Effector memory CD8-positive, alpha-beta T cell (primary cell): ENCODE data around the gene TRIM7.
"Not testable (repeated sequence)": the region's sequence is repeated elsewhere in the genome, so short reads cannot be mapped to it uniquely, and the experiment has no call there.

Experiments
- ATAC-seq: fragments of 150-1000 bp; cut with Tn5 transposase; replicated peaks from 2 replicates; pipeline ENCODE4 v1.10.0; 2021; ENCODE audit warnings: mild to moderate bottlenecking, moderate library complexity
- DNase-seq, 3 experiments: peaks; one replicate each; pipeline ENCODE4 v3.0.0; 2021
- H3K27ac Mint-ChIP-seq, 2 donors: one replicate each; pipeline ENCODE4 v1.8.0; 2022; ENCODE audit warnings: mild to moderate bottlenecking in 2 of 2, mixed read lengths in 2 of 2, moderate library complexity in 2 of 2
- H3K27me3 Mint-ChIP-seq, 2 donors: one replicate each; pipeline ENCODE4 v1.8.0; 2022; ENCODE audit warnings: mixed read lengths in 2 of 2
- H3K36me3 Mint-ChIP-seq: one replicate; pipeline ENCODE4 v1.8.0; 2022; ENCODE audit warnings: mild to moderate bottlenecking, moderate library complexity, mixed read lengths; ENCODE audit not compliant: insufficient read depth
- H3K4me1 Mint-ChIP-seq, 2 donors: one replicate each; pipeline ENCODE4 v1.8.0; 2022; ENCODE audit warnings: low read depth in 2 of 2, mixed read lengths in 2 of 2
- H3K4me3 Mint-ChIP-seq, 2 donors: one replicate each; pipeline ENCODE4 v1.8.0; 2022; ENCODE audit warnings: mild to moderate bottlenecking in 2 of 2, mixed read lengths in 2 of 2, moderate library complexity in 2 of 2
- H3K9me3 Mint-ChIP-seq, 2 donors: one replicate each; pipeline ENCODE4 v1.8.0; 2022; ENCODE audit warnings: mixed read lengths in 2 of 2

TRIM7 gene

DNA sequence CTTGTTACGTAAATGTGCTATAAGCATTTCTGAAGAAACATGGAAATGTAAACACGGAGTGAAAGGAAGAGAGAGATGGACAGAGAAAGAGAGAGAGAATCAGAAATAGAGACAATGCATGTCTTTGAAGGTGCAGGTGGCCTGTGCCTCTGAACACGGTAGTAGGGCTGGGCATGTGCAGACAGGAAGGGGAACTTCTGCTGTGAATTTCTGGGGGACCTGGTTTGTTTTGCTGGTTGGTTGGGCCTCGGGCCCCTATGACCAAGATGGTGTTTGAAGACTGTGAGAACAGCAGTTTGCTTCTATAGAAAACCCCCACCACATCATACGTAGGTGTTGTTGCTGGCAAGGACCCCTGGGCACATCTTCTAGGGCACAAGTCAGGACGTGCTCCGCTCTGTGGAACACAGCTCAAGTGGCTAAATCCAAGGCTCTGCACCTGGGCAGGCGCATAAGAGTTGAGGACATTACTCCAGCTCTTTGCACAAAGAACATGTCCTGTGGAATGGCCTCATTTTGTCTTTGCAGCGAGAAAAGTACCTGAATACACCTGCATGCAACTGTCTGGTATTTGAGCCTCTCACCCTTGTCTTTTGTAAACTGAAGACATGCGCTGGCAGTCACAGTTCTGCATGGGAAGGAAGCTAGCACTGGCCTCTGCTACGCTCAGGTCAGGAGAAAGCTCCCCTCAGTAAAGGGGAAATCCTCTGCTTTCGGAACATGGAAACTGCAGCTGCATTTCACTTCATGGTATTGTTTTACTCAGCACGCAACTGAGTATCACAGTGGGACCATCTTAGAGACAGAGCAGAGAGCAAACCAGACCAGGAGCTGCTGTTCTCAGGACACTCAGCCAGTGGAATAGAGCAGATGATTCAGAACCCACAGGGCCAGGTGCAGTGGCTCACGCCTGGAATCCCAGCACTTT, 54.9 kb downstream of the TRIM7 start:
- Mint-ChIP-seq H3K27ac (no peak overlapping the region), H3K9me3 (no peaks in the 10 kb centered on the region), H3K27me3 (peaks cover 54 to 75% of the 10 kb centered on the region in 2 donors), H3K4me1 (peaks cover 5 to 6% of the 10 kb centered on the region in 2 donors), H3K4me3 (no peak overlapping the region), H3K36me3 (no peaks in the 10 kb centered on the region)
- no peak for ATAC-seq
- DNase-seq: no peak

DNA sequence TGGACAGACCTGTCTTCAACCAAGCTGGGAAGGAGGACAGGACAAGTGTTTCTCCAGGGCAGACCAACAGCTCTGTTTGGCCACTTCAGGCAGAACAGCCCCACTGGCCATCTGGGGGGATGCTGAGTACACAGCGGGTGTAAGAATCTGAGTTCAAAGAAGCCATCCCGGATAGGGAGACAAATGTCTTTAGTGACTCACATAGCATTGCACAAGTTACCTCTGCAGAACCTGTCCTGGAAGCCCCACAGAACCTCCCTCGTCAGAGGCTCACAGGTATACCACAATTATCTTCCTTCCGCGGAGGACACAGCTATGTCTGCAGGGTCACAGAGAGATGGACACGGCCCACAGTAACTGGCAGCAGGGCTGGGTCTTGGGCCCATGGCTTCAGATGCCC, 55.6 kb downstream of the TRIM7 start:
- no peak overlapping the region for H3K4me3 Mint-ChIP-seq
- H3K4me1 Mint-ChIP-seq: peaks cover 5 to 6% of the 10 kb centered on the region in 2 donors
- H3K27ac Mint-ChIP-seq: no peak overlapping the region
- no peaks in the 10 kb centered on the region for H3K9me3 Mint-ChIP-seq
- ATAC-seq: no peak
- no peaks in the 10 kb centered on the region for H3K36me3 Mint-ChIP-seq
- peaks cover 56 to 70% of the 10 kb centered on the region in 2 donors for H3K27me3 Mint-ChIP-seq
- no peak for DNase-seq

DNA sequence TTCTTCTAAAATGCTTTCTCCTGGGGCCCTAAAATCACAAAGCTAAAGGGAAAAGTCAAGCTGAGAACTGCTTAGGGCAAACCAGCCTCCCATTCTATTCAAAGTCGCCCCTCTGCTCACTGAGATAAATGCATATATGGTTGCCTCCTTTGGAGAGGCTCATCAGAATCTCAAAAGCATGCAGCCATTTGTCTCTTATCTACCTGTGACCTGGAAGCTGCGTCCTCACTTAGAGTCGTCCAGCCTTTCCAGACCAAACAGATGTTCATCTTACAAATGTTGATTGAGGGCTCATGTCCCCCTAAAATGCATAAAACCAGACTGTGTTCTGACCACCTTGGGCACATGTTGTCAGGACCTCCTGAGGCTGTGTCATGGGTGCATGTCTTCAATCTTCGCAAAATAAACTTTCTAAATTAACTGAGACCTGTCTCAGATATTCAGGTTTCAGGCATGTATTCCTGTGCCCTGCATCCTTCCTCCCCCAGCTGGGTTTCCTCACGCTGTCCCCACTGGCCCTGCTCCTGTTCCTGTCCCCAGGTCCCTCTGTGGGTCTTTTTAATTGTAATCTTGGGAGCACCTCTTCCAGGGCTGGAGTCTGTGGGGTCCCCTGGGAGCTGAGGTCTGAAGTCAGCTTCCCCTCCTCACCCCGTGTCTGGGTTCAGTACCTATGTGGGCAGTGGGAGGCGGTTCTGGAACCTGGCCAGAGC, 57.9 kb downstream of the TRIM7 start, which contains the start of gene OR2V2:
OR2V2 (plus strand) TSS at position 660 of the 710 bp plus-strand sequence. CDS start 7,357 bp downstream, outside the sequence.
- not testable (repeated sequence) for H3K4me3 Mint-ChIP-seq, H3K27ac Mint-ChIP-seq, ATAC-seq, H3K4me1 Mint-ChIP-seq, DNase-seq, H3K36me3 Mint-ChIP-seq, H3K9me3 Mint-ChIP-seq
- H3K27me3 Mint-ChIP-seq: peaks cover 77 to 81% of the 10 kb centered on the region in 2 donors

DNA sequence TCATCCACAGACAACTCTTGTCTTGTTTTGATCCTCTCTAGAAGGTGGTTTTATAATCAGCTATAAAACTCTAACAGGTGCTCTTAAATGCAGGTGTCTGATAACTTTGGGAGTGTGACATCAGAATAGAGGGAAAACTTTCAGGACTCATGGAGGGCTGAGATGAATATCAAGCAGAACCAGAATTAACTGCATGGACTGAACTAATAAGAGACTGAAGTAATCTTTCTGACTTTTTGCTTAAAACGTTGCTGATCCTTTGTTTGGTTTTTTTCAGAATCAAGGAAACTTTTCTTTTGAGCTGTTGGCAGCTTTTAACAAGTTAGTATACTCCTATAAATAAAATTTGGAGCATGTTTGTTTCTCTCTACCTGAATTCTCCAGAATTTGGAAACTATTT, 59.9 kb downstream of the TRIM7 start:
- no peak overlapping the region for H3K27ac Mint-ChIP-seq
- no peak overlapping the region for H3K4me3 Mint-ChIP-seq
- H3K27me3 Mint-ChIP-seq: peaks cover 78 to 83% of the 10 kb centered on the region in 2 donors
- no peaks in the 10 kb centered on the region for H3K4me1 Mint-ChIP-seq
- no peaks in the 10 kb centered on the region for H3K36me3 Mint-ChIP-seq
- peaks cover 0 to 3% of the 10 kb centered on the region in 2 donors for H3K9me3 Mint-ChIP-seq
- no peak for DNase-seq
- no peak for ATAC-seq
